SK-N-SH treated with all-trans-retinoic acid at 6 μM for 48 hours (cell line): ENCODE data around the gene DTX3L.
A peak's percentile ranks its signal among the peaks of the same experiment; 100 is the strongest.

Source experiments
- ATAC-seq: fragments of 200-7000 bp; cut with Tn5 transposase; 3 replicates; pipeline ENCODE4 v1.9.1; 2020; ENCODE audit warnings: mild to moderate bottlenecking, moderate library complexity
- ESRRG ChIP-seq: fragments of 250-450 bp; sonication (Bioruptor Pico); IDR thresholded peaks from 2 replicates; pipeline ENCODE4 v1.6.1; 2021; ENCODE audit warnings: mild to moderate bottlenecking
- GLIS3 ChIP-seq: fragments of 250-450 bp; sonication (Bioruptor Pico); IDR thresholded peaks from 2 replicates; pipeline ENCODE4 v1.5.0; 2020; ENCODE audit warnings: mild to moderate bottlenecking, moderate library complexity
- ISL1 ChIP-seq: fragments of 250-450 bp; sonication (Bioruptor Pico); IDR thresholded peaks from 2 replicates; pipeline ENCODE4 v2.1.2; 2022; ENCODE audit warnings: mild to moderate bottlenecking, moderate library complexity
- OSR1 ChIP-seq: fragments of 250-450 bp; sonication (Bioruptor Pico); IDR thresholded peaks from 2 replicates; pipeline ENCODE4 v1.8.0; 2022; ENCODE audit warnings: moderate library complexity, mild to moderate bottlenecking, inconsistent platforms
- PPARA ChIP-seq: fragments of 250-450 bp; sonication (Bioruptor Pico); IDR thresholded peaks from 2 replicates; pipeline ENCODE4 v1.5.0; 2020; ENCODE audit warnings: mild to moderate bottlenecking, borderline replicate concordance
- RARB ChIP-seq: fragments of 250-450 bp; sonication (Bioruptor Pico); IDR thresholded peaks from 2 replicates; pipeline ENCODE4 v1.8.0; 2021; ENCODE audit warnings: mild to moderate bottlenecking, moderate library complexity
- SNAI2 ChIP-seq: fragments of 250-450 bp; sonication (Bioruptor Pico); IDR thresholded peaks from 2 replicates; pipeline ENCODE4 v1.5.0; 2020; ENCODE audit warnings: mild to moderate bottlenecking, moderate library complexity
- TCF4 ChIP-seq: fragments of 250-450 bp; sonication (Bioruptor Pico); IDR thresholded peaks from 2 replicates; pipeline ENCODE4 v1.8.0; 2021; ENCODE audit warnings: mild to moderate bottlenecking, moderate library complexity, borderline replicate concordance
- TOX ChIP-seq: fragments of 250-450 bp; sonication (Bioruptor Pico); IDR thresholded peaks from 2 replicates; pipeline ENCODE4 v1.8.0; 2021; ENCODE audit warnings: mild to moderate bottlenecking, moderate library complexity, borderline replicate concordance
- ZC3H10 ChIP-seq: fragments of 250-450 bp; sonication (Bioruptor Pico); IDR thresholded peaks from 2 replicates; pipeline ENCODE4 v1.5.1; 2021; ENCODE audit warnings: mild to moderate bottlenecking, moderate library complexity
- ZNF565 ChIP-seq: fragments of 450-650 bp; formaldehyde crosslinking; conservative IDR thresholded peaks from 2 replicates; pipeline ENCODE4 v1.5.0; 2020; ENCODE audit warnings: low read depth, mild to moderate bottlenecking, moderate library complexity
- ZNF70 ChIP-seq: fragments of 450-650 bp; formaldehyde crosslinking; IDR thresholded peaks from 2 replicates; pipeline ENCODE4 v1.5.0; 2020; ENCODE audit warnings: mild to moderate bottlenecking, moderate library complexity
- TF ChIP-seq, protein P1 (sequence below): fragments of 250-450 bp; sonication (Bioruptor Pico); IDR thresholded peaks from 2 replicates; pipeline ENCODE4 v1.5.1; 2020; ENCODE audit warnings: low read depth, mild to moderate bottlenecking, moderate library complexity
- TF ChIP-seq, protein P2 (sequence below): fragments of 250-450 bp; sonication (Bioruptor Pico); IDR thresholded peaks from 2 replicates; pipeline ENCODE4 v1.5.0; 2020; ENCODE audit warnings: mild to moderate bottlenecking, moderate library complexity
- TF ChIP-seq, protein P3 (sequence below): fragments of 250-450 bp; sonication (Bioruptor Pico); IDR thresholded peaks from 2 replicates; pipeline ENCODE4 v1.5.1; 2021; ENCODE audit warnings: mild to moderate bottlenecking, moderate library complexity
- TF ChIP-seq, protein P4 (sequence below): fragments of 250-450 bp; sonication (Bioruptor Pico); IDR thresholded peaks from 2 replicates; pipeline ENCODE4 v1.8.0; 2021; ENCODE audit warnings: low read depth, mild to moderate bottlenecking, moderate library complexity, borderline replicate concordance

DTX3L gene

DNA sequence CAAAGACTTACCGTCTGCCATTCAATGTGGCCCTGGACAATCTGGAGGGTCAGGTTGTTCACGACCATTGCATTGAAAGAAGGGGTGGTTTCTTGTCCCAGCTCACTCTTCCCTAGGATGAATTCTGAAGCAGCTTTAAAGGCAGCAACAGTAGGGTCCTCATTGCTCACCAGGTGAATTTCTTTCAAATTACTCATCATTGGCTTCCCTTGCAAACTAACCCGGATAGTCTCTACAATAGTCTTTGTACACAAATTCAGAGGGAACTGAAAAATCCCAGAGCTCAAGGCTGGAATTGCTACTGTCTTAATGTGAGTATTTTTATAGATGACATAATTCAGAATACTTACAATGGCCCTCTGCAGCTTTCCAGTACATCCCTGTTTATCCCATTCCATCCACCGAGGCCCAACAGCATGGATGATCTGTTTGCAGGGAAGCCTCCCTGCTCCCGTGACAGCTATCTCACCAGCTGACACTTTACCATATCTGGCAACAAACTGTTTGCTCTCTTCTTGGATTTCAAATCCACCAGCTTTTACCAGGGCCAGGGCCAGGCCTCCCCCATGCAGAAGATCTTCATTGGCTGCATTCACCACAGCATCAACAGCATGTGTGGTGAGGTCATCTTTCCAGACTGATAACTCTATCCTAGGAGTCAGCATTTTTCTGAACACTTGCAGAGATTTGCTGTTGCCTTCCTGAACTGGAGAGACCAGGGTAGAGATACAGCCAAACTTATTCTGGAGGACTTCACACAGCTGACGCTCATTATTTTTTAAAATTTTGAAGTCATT is 8.7 kb upstream of the DTX3L start:
- TF ChIP-seq, protein P1, sequence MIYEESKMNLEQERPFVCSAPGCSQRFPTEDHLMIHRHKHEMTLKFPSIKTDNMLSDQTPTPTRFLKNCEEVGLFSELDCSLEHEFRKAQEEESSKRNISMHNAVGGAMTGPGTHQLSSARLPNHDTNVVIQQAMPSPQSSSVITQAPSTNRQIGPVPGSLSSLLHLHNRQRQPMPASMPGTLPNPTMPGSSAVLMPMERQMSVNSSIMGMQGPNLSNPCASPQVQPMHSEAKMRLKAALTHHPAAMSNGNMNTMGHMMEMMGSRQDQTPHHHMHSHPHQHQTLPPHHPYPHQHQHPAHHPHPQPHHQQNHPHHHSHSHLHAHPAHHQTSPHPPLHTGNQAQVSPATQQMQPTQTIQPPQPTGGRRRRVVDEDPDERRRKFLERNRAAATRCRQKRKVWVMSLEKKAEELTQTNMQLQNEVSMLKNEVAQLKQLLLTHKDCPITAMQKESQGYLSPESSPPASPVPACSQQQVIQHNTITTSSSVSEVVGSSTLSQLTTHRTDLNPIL (CRISPR knock-in tag), result no peak
- TF ChIP-seq, protein P2, sequence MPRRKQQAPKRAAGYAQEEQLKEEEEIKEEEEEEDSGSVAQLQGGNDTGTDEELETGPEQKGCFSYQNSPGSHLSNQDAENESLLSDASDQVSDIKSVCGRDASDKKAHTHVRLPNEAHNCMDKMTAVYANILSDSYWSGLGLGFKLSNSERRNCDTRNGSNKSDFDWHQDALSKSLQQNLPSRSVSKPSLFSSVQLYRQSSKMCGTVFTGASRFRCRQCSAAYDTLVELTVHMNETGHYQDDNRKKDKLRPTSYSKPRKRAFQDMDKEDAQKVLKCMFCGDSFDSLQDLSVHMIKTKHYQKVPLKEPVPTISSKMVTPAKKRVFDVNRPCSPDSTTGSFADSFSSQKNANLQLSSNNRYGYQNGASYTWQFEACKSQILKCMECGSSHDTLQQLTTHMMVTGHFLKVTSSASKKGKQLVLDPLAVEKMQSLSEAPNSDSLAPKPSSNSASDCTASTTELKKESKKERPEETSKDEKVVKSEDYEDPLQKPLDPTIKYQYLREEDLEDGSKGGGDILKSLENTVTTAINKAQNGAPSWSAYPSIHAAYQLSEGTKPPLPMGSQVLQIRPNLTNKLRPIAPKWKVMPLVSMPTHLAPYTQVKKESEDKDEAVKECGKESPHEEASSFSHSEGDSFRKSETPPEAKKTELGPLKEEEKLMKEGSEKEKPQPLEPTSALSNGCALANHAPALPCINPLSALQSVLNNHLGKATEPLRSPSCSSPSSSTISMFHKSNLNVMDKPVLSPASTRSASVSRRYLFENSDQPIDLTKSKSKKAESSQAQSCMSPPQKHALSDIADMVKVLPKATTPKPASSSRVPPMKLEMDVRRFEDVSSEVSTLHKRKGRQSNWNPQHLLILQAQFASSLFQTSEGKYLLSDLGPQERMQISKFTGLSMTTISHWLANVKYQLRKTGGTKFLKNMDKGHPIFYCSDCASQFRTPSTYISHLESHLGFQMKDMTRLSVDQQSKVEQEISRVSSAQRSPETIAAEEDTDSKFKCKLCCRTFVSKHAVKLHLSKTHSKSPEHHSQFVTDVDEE (CRISPR knock-in tag), result no peak
- TF ChIP-seq RARB (CRISPR knock-in tag) (no peak), ZNF70 (CRISPR knock-in tag) (no peak)
- ATAC-seq, result peak; percentile 57; the same call in 2 of the 3 replicates

DNA sequence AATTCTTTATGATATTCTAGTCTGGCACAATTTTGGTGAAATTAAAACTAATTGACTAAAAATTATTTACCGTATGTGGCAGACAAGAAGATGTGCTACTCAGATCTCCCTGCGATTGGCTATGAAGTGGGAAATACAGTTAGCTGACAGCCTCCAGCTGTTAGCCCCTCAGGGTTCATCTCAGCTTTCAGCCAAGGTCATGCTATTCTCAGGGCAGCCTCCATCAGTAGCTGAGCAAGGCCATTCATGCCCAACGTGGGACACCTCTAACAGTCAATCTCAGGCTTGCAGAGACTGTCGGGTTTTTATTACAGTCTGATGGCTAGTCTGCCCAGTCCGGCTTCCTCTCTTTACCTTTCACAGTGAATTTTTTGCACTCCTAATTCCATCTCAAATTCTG is 6.8 kb upstream of the DTX3L start:
- no peak for TF ChIP-seq ZNF565
- ATAC-seq, result no peak

DNA sequence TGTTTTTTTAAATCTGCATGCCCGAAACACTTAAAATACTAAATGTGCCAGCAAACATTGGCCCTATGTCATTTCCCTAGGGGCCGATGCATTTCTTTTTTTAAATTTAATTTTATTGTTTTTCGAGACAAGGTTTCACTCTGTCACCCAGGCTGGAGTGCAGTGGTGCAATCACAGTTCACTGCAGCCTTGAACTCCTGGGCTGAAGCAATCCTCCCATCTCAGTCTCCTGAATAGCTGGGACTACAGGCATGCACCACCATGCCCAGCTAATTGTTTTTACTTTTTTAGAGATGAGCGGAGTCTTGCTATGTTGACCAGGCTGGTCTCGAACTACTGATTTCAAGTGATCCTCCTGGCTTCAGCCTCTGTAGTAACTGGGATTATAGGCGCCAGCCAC is 5.5 kb upstream of the DTX3L start:
- TF ChIP-seq ZC3H10 (CRISPR knock-in tag) (no peak), RARB (CRISPR knock-in tag) (no peak), TCF4 (CRISPR knock-in tag) (no peak), ZNF70 (CRISPR knock-in tag) (no peak), PPARA (CRISPR knock-in tag) (no peak), ESRRG (no peak), GLIS3 (CRISPR knock-in tag) (no peak), TOX (no peak), OSR1 (CRISPR knock-in tag) (no peak), ISL1 (no peak)
- TF ChIP-seq, protein P3, sequence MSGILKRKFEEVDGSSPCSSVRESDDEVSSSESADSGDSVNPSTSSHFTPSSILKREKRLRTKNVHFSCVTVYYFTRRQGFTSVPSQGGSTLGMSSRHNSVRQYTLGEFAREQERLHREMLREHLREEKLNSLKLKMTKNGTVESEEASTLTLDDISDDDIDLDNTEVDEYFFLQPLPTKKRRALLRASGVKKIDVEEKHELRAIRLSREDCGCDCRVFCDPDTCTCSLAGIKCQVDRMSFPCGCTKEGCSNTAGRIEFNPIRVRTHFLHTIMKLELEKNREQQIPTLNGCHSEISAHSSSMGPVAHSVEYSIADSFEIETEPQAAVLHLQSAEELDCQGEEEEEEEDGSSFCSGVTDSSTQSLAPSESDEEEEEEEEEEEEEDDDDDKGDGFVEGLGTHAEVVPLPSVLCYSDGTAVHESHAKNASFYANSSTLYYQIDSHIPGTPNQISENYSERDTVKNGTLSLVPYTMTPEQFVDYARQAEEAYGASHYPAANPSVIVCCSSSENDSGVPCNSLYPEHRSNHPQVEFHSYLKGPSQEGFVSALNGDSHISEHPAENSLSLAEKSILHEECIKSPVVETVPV, result no peak
- TF ChIP-seq, protein P4, sequence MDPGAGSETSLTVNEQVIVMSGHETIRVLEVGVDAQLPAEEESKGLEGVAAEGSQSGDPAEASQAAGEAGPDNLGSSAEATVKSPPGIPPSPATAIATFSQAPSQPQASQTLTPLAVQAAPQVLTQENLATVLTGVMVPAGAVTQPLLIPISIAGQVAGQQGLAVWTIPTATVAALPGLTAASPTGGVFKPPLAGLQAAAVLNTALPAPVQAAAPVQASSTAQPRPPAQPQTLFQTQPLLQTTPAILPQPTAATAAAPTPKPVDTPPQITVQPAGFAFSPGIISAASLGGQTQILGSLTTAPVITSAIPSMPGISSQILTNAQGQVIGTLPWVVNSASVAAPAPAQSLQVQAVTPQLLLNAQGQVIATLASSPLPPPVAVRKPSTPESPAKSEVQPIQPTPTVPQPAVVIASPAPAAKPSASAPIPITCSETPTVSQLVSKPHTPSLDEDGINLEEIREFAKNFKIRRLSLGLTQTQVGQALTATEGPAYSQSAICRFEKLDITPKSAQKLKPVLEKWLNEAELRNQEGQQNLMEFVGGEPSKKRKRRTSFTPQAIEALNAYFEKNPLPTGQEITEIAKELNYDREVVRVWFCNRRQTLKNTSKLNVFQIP (CRISPR knock-in tag), result no peak
- no peak for ATAC-seq

DNA sequence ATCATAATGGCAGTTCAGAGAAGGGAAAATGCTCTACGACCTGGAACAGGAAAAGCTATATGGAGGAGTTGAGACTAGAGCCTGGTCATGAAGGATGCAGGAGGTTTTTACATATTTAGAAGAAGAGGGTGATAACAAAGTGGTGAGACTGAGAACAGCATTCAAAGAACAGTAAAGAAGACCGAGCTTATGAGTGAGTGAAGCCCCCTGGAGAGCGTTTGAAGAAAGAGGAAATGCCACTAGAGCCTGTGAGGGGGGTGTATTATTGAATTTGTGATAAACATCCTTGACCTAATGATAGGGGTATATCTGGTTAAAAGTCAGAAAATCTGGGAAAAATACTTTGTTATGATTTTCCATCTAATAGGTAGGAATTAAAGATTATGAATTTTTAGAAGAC is 4.2 kb upstream of the DTX3L start:
- TF ChIP-seq ISL1, result no peak
- TF ChIP-seq ZNF565, result no peak
- TF ChIP-seq, protein P3, result no peak
- no peak for TF ChIP-seq ZNF70 (CRISPR knock-in tag)
- TF ChIP-seq ESRRG, result no peak
- TF ChIP-seq OSR1 (CRISPR knock-in tag), result no peak
- ATAC-seq, result no peak

DNA sequence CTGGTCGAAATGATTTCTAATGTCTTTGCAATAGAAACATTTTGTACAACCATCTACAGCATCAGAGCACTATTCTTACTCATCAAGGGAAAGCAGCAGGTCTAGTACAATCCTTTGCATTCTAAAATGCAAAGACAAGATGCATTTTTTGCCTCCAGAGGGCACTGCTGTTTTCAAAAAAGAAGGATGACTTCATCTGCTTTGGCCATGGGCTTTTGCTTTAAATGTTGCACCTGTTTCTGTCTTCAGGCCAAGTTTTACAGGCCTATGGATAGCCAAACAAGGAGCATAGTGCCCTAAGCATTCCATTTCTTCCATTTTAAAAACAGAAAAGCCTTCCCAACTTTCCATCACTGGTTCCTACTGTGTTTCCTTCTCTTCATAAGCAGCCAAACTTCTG is 3.5 kb upstream of the DTX3L start:
- TF ChIP-seq ESRRG (no peak), ZNF70 (CRISPR knock-in tag) (no peak), SNAI2 (CRISPR knock-in tag) (peak; percentile 79; the same call in 1 of the 2 replicates)
- TF ChIP-seq, protein P4 (CRISPR knock-in tag), result no peak
- peak; percentile 18; the same call in 1 of the 3 replicates for ATAC-seq
